ENCODE results near the gene SLC25A30. TPM values are rescaled to one million over a fixed set of nuclear protein-coding genes. Genes with fewer than 3 reads are reported as not detected.

The SLC25A30 gene
- total RNA-seq, 1 donor from 2014 or later: 31.4 TPM

DNA sequence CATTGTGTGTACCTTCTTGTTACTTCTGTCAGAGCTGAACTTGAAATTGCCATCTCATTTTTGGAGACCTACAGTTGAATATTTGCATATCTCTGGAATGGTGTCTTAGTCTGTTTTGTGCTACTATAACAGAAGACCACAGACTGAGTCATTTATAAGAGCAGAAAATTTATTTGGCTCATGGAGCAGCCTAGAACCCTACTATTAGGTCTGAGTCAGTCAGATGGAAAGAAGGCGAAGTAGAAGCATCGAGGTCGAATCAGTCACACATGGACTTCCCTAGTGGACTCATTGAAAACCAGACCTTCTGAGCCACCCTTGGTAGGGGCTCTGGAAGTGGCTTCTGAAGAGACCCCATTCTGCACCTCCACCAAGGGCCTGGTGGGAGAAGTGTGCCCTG is 43.3 kb downstream of the SLC25A30 start:
- H3K4me3 ChIP-seq: no peak overlapping the region
- intact Hi-C loops (cut with DNase I): no loop called here
- H3K27me3 ChIP-seq: no peaks in the 10 kb centered on the region

GRCh38 chr13:45373162-45373547 is 45.0 kb downstream of the SLC25A30 start:
- H3K4me1 ChIP-seq: peaks cover 11% of the 10 kb centered on the region
- no peaks in the 10 kb centered on the region for H3K9me3 ChIP-seq
- H3K4me3 ChIP-seq: no peak overlapping the region
- no peak for ATAC-seq
- no peak for DNase-seq
- TF ChIP-seq, protein P1, sequence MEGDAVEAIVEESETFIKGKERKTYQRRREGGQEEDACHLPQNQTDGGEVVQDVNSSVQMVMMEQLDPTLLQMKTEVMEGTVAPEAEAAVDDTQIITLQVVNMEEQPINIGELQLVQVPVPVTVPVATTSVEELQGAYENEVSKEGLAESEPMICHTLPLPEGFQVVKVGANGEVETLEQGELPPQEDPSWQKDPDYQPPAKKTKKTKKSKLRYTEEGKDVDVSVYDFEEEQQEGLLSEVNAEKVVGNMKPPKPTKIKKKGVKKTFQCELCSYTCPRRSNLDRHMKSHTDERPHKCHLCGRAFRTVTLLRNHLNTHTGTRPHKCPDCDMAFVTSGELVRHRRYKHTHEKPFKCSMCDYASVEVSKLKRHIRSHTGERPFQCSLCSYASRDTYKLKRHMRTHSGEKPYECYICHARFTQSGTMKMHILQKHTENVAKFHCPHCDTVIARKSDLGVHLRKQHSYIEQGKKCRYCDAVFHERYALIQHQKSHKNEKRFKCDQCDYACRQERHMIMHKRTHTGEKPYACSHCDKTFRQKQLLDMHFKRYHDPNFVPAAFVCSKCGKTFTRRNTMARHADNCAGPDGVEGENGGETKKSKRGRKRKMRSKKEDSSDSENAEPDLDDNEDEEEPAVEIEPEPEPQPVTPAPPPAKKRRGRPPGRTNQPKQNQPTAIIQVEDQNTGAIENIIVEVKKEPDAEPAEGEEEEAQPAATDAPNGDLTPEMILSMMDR (IDR thresholded peaks at IDR 0.05): no peak
- H3K27ac ChIP-seq: no peak overlapping the region
- H3K27me3 ChIP-seq: no peaks in the 10 kb centered on the region
- intact Hi-C loops (cut with DNase I): no loop called here
- peaks cover 5% of the 10 kb centered on the region for H3K36me3 ChIP-seq

More for the DNA sequence above, 43.3 kb downstream of the SLC25A30 start:
- no peak for DNase-seq
- no peak for ATAC-seq
- TF ChIP-seq, protein P1 (IDR thresholded peaks at IDR 0.05): no peak
- Histone ChIP-seq H3K9me3 (no peaks in the 10 kb centered on the region), H3K27ac (no peak overlapping the region), H3K4me1 (peaks cover 8% of the 10 kb centered on the region), H3K36me3 (peaks cover 3% of the 10 kb centered on the region)

GRCh38 chr13:45372189-45373161 is 45.7 kb downstream of the SLC25A30 start:
- ATAC-seq: no peak
- H3K4me3 ChIP-seq: no peak overlapping the region

DNA sequence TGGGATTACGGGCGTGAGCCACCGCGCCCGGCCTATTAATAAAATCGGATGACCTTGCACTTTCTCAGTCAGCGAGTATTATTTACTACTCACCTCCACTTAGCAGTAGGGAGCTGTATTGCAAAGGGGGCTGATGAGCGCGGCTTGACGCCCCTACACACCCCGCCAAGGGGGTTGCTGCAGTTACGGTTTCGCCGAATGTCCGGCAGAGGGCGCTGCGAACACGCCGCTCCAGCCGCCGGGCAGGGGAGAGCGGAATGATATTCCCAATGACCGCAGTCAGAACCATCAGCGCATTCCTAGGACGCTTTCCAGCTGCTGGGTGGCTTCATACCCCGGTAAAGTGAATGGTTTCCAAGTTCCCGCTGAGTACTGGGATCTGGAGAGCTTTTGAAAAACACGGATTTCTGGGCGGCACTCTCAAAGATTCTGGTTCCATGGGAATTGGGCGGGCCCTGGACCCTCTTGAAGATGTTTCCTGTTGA is 47.2 kb downstream of the SLC25A30 start:
- intact Hi-C loops (cut with DNase I): no loop called here
- TF ChIP-seq, protein P1 (IDR thresholded peaks at IDR 0.05): peak; percentile 97
- Histone ChIP-seq H3K9me3 (no peaks in the 10 kb centered on the region), H3K4me1 (peaks cover 11% of the 10 kb centered on the region), H3K27ac (no peak overlapping the region), H3K27me3 (no peaks in the 10 kb centered on the region), H3K36me3 (peaks cover 5% of the 10 kb centered on the region), H3K4me3 (no peak overlapping the region)
- peak; percentile 89 for ATAC-seq
- DNase-seq: peak; percentile 82

More at GRCh38 chr13:45372189-45373161, 45.7 kb downstream of the SLC25A30 start:
- TF ChIP-seq, protein P1 (IDR thresholded peaks at IDR 0.05): no peak
- H3K27ac ChIP-seq: no peak overlapping the region
- DNase-seq: no peak
- no peaks in the 10 kb centered on the region for H3K27me3 ChIP-seq
- H3K9me3 ChIP-seq: no peaks in the 10 kb centered on the region
- H3K36me3 ChIP-seq: peaks cover 5% of the 10 kb centered on the region
- intact Hi-C loops (cut with DNase I): no loop called here
- H3K4me1 ChIP-seq: peaks cover 11% of the 10 kb centered on the region

DNA sequence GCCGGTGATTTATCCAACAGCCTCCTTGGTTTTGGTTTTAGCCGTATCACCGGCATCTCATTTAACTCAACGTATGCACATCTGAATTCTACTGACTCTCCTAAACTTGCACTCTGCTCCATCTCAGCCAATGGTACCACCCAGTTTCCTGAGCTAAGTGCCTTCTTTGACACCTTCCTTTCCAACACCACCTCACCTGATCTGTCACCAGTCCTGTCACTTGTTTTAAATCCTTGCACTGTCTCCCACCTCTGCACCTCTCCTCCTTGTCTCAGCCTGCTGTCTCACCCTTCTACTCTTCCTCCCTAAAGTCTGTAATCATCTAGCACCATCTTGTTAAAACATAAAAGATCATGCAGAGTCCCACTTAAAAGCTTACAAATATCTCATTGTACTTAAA is 49.1 kb downstream of the SLC25A30 start:
- Histone ChIP-seq H3K27me3 (no peaks in the 10 kb centered on the region), H3K27ac (no peak overlapping the region), H3K9me3 (no peaks in the 10 kb centered on the region), H3K4me1 (peaks cover 11% of the 10 kb centered on the region), H3K36me3 (peaks cover 5% of the 10 kb centered on the region), H3K4me3 (no peak overlapping the region)
- ATAC-seq: no peak
- TF ChIP-seq, protein P1 (IDR thresholded peaks at IDR 0.05): no peak
- intact Hi-C loops (cut with DNase I): no loop called here
- DNase-seq: no peak

Data from upper lobe of right lung (tissue), 1 donor.